ENCODE data around the gene CATSPER3. TPM values are rescaled to one million over a fixed set of nuclear protein-coding genes. Genes with fewer than 3 reads are reported as not detected.

CATSPER3 gene
- total RNA-seq, 1 experiment from 2014 or later, result 0.57 TPM

- Histone ChIP-seq H3K4me1 (replicated peaks; ENCODE audit: insufficient read depth) (no peaks in the 10 kb centered on the region), H3K27me3 (ENCODE audit: insufficient read depth, low read depth) (no peaks in the 10 kb centered on the region), H3F3A (ENCODE audit: insufficient read depth, low read depth) (no peaks in the 10 kb centered on the region), H3K79me2 (ENCODE audit: low read depth) (no peaks in the 10 kb centered on the region), H3K4me2 (no peak overlapping the region), H3K36me3 (ENCODE audit: low read depth) (peaks cover 4% of the 10 kb centered on the region; the same call in 1 of the 2 replicates), H4K20me1 (ENCODE audit: insufficient read depth) (no peaks in the 10 kb centered on the region), H3K9me3 (ENCODE audit: insufficient read depth, low read depth) (peaks cover 6% of the 10 kb centered on the region), H3K27ac (no peak overlapping the region), H3K9me2 (ENCODE audit: insufficient read depth) (no peaks in the 10 kb centered on the region), H2AFZ (no peak overlapping the region), H3K4me3 (no peak overlapping the region)
- no TSS peak for BruUV-seq (replicated peaks)
- ChIA-PET POLR2A (ENCODE audit: unreplicated experiment) (no interaction called here), CTCF (no interaction called here)
- no peak for TF ChIP-seq CTCF (conservative IDR thresholded peaks at IDR 0.05)
- TF ChIP-seq EZH2 (IDR thresholded peaks at IDR 0.05; ENCODE audit: low read depth), result no peak
- no peak for DNase-seq
- intact Hi-C loops (cut with micrococcal nuclease; ENCODE audit: unreplicated experiment), result no loop called here
Measured at GRCh38 chr5:134992148-134992547, 24.4 kb downstream of the CATSPER3 start.

GRCh38 chr5:134993161-134993560 lies 25.5 kb downstream of the CATSPER3 start:
- Histone ChIP-seq H3K9me3 (ENCODE audit: insufficient read depth, low read depth) (peaks cover 6% of the 10 kb centered on the region), H3K9me2 (ENCODE audit: insufficient read depth) (no peaks in the 10 kb centered on the region), H3K27ac (no peak overlapping the region), H2AFZ (no peak overlapping the region), H3K4me2 (no peak overlapping the region), H3K4me1 (replicated peaks; ENCODE audit: insufficient read depth) (no peaks in the 10 kb centered on the region), H4K20me1 (ENCODE audit: insufficient read depth) (no peaks in the 10 kb centered on the region), H3F3A (ENCODE audit: insufficient read depth, low read depth) (no peaks in the 10 kb centered on the region), H3K79me2 (ENCODE audit: low read depth) (no peaks in the 10 kb centered on the region), H3K4me3 (no peak overlapping the region), H3K36me3 (ENCODE audit: low read depth) (peaks cover 4% of the 10 kb centered on the region; the same call in 1 of the 2 replicates), H3K27me3 (ENCODE audit: insufficient read depth, low read depth) (no peaks in the 10 kb centered on the region)
- intact Hi-C loops (cut with micrococcal nuclease; ENCODE audit: unreplicated experiment), result no loop called here
- DNase-seq, result no peak
- no TSS peak for BruUV-seq (replicated peaks)
- POLR2A ChIA-PET (ENCODE audit: unreplicated experiment), result no interaction called here
- no peak for TF ChIP-seq CTCF (conservative IDR thresholded peaks at IDR 0.05)
- no peak for TF ChIP-seq EZH2 (IDR thresholded peaks at IDR 0.05; ENCODE audit: low read depth)
- CTCF ChIA-PET, result no interaction called here

- BruUV-seq (replicated peaks), result no TSS peak
- intact Hi-C loops (cut with micrococcal nuclease; ENCODE audit: unreplicated experiment), result no loop called here
Measured at GRCh38 chr5:134994560-134995156, 27.0 kb downstream of the CATSPER3 start.

More at GRCh38 chr5:134994560-134995156, 27.0 kb downstream of the CATSPER3 start:
- TF ChIP-seq CTCF (conservative IDR thresholded peaks at IDR 0.05), result no peak
- no peak for TF ChIP-seq EZH2 (IDR thresholded peaks at IDR 0.05; ENCODE audit: low read depth)
- Histone ChIP-seq H3K27me3 (ENCODE audit: insufficient read depth, low read depth) (no peaks in the 10 kb centered on the region), H2AFZ (no peak overlapping the region), H3K27ac (no peak overlapping the region), H3K79me2 (ENCODE audit: low read depth) (no peaks in the 10 kb centered on the region), H3K4me2 (no peak overlapping the region), H3K9me2 (ENCODE audit: insufficient read depth) (no peaks in the 10 kb centered on the region), H3K4me3 (no peak overlapping the region), H4K20me1 (ENCODE audit: insufficient read depth) (no peaks in the 10 kb centered on the region), H3K9me3 (ENCODE audit: insufficient read depth, low read depth) (peaks cover 6% of the 10 kb centered on the region), H3K36me3 (ENCODE audit: low read depth) (peaks cover 4% of the 10 kb centered on the region; the same call in 1 of the 2 replicates), H3F3A (ENCODE audit: insufficient read depth, low read depth) (no peaks in the 10 kb centered on the region), H3K4me1 (replicated peaks; ENCODE audit: insufficient read depth) (no peaks in the 10 kb centered on the region)
- ChIA-PET POLR2A (ENCODE audit: unreplicated experiment) (no interaction called here), CTCF (no interaction called here)
- no peak for DNase-seq

Data from PC-9 (cell line).